ENCODE data around the gene ASXL2.
"Not testable (repeated sequence)": the region's sequence is repeated elsewhere in the genome, so short reads cannot be mapped to it uniquely, and the experiment has no call there.

Gene ASXL2

DNA sequence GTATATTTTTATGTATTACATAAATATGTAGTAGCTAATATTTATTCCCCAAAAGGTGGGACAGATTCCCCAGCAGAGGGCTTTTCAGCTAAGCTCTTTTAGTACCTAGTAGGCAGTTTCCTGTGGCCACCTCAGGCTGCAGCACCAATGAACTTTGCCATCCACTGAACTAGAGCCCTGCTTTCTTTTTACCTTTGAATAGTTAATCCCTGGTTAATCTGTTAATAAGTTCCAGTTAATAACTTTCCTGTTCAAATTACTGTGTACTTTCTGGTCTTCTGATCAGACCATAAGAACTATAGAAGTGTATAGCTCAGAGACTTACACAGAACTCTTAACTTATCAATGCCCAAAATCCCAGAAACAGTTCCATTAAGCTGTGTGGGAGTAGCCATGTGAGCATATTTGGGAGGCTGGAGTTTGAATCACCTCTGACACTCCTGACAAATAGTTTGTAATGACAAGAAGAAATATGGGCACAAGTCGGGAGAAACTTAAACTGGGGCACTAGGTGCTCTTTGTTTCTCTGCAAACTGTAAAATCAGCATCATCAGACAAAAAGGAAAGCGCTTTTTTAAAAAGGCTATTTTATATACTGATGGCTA lies 40.0 kb downstream of the ASXL2 start:
- in situ Hi-C loops (cut with HindIII; ENCODE audit: low sequenced_read_pairs) = no loop called here

DNA sequence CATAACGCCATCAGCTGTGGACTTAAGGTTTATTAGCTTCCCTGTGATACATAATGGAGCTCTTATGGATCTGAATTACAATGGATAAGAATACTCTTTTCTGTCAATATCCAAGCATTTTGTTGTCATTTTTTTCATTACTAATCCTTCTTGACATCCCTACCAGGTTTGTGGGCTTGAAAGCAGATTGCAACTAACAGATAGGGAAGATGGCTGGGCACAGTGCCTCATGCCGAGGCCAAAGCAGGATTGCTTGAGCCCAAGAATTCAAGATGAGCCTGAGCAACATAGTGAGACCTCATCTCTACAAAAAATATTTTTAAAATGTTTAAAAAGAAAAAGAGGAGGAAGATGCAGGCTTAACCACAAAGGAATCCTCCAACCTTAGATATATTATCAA lies 42.4 kb downstream of the ASXL2 start:
- in situ Hi-C loops (cut with HindIII; ENCODE audit: low sequenced_read_pairs) = no loop called here

DNA sequence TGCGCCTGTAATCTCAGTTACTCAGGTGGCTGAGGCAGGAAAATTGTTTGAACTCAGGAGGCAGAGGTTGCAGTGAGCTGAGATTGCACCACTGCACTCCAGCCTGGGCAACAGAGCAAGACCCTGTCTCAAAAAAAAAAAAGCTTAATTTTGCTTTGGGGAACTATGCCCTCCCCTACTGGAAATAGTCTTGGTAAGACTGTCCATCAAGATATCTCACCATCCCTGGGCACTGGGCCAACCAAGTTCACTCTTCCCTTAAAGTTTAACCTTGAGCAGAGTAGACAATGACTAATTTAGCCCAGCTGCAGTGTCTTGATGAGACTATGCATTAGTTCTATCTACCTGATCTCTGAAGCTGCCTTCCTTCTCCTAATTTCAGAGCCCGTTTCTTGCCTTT lies 44.7 kb downstream of the ASXL2 start:
- in situ Hi-C loops (cut with HindIII; ENCODE audit: low sequenced_read_pairs) = no loop called here

DNA sequence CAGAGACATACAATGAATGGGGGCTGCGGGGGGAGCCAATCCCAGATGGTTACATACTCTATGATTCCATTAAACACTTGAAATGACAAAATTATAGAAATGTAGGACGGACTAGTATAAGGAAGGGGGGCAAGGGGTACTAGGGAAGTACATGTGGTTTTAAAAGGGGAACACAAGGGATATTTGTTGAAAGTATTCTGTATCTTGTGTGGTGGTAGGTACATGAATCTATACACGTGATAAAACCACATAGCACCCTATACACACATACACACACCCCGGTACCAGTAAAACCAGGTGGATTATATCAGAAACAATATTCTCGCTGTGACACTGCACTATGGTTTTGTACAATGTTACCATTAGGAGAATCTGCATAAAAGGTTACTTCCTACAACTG lies 45.4 kb downstream of the ASXL2 start:
- in situ Hi-C loops (cut with HindIII; ENCODE audit: low sequenced_read_pairs) = no loop called here

DNA sequence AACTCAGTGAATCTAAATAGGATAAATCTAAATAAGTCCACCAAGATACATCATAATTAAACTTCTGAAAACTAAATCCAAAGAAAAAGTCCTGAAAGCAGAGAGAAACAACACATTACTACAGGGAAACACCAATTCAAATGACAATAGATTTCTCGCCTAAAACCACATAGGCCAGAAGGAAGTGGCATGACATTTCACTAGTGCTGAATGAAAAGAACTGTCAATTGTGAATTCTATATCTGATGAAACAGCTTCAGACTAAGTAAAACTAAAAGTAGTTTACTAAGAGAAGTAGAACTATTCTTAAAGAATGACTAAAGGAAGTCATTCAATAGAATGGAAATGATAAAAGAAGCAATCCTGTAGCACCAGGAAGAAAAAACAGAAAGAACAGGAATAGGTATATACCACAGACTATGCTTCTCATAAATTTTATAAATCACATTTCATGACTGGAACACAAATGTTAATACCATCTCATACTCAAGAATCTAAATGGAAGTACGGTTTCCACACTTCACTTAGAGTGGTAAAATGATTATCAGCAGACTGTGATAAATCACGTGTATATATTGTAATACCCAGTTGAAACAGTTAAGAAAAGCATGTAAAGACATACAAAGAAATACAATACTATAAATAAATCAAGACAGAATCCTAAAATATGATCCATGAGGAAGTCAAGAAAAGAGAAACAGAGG lies 46.4 kb downstream of the ASXL2 start:
- in situ Hi-C loops (cut with HindIII; ENCODE audit: low sequenced_read_pairs) = no loop called here

DNA sequence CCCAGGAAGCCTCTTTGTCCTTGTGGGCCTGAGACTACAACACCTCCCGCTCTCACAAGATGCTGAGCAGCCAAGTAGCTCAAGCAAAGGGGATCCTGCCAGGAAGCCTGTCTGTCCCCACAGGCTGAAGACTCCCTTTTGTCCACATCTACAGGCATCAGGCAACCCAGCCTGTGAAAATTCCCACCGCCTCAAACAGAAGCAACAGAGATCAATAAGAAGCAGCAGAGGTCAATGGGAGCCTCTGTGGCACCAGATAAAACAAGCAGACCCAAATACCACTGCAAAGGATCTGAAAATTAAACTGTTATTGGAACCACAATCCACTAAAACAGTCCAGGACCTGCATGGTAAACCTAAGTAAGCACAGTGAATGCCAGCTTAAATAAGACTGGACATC lies 48.5 kb downstream of the ASXL2 start:
- in situ Hi-C loops (cut with HindIII; ENCODE audit: low sequenced_read_pairs) = no loop called here

DNA sequence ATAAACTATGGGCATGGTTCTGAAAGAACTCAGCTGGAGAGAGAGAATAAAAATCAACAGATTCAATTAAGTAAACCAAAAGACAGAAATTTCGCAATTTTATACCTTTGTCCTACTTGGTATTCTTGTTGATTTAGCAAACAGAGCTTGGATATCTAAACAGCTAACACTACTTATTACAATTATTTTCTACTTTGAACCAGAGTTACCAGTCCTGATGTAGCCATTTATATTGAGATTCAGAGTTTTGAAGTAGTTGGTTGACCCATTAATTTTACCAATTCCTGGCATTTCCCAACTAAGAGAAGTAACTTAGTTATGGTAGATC lies 48.9 kb downstream of the ASXL2 start:
- in situ Hi-C loops (cut with HindIII; ENCODE audit: low sequenced_read_pairs) = no loop called here

DNA sequence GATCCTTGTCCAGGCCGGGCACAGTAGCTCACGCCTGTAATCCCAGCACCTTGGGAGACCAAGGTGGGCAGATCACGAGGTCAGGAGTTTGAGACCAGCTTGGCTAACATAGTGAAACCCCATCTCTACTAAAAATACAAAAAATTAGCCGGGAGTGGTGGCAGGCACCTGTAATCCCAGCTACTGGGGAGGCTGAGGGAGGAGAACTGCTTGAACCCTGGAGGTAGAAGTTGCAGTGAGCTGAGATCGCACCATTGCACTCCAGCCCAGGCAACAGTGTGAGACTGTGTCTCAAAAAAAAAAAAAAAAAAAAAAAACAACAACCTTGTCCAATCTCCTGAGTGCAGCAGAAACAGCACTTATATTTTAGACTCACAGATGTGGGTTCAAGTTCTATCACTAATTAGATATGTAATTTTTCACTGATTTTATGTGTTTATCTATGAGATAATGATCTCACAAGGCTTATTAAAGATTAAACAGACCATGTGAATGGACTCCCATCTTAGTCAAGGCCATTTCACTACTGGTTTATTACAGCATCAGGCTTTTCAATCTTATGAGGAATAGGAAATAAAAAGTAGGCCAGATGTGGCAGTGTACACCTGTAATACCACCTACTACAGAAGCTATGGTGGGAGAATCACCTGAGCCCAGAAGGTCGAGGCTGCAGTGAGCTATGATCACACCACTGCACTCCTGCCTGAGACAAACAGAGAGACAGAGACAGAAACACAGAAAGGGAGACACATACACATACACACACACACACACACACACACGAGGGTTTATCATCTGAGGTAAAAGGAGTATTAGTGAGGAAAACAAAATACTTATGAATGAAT lies 49.5 kb downstream of the ASXL2 start:
- in situ Hi-C loops (cut with HindIII; ENCODE audit: low sequenced_read_pairs) = not testable (repeated sequence)

DNA sequence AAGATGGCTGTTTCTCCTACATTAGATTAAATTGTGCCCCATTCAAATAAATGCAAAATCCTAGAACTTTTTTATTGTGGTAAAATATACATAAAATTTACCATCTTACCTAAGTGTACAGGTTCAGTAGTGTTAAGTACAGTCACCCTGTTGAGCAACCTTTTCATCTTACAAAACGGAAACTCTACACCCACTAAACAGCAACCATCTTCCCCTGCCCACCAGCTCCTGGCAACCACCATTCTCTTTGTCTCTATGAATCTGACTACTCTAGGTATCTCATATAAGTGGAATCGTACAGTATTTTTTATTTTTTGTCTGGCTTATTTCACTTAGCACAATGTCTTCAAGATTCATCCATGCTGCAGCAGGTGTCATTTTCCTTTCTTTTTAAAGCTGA lies 53.0 kb downstream of the ASXL2 start:
- in situ Hi-C loops (cut with HindIII; ENCODE audit: low sequenced_read_pairs) = no loop called here

DNA sequence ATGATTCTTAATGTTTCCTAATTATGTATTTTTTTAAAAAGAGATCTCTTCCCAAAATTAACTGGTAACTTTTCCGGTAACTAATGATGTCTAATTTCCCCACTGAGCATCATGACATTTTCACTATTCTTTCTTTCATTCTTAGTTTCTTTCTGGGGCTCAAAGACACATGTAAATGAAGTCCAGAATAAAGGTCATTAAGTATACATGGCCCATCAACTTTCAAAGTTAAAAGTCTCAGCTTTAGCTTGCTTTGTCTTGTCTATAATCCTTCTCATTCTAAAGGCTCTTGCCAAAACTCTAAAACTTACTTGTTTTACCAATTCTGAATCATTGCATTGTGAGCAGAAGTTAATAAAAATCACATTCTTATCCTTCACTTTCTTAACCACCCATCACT lies 53.6 kb downstream of the ASXL2 start:
- in situ Hi-C loops (cut with HindIII; ENCODE audit: low sequenced_read_pairs) = no loop called here

DNA sequence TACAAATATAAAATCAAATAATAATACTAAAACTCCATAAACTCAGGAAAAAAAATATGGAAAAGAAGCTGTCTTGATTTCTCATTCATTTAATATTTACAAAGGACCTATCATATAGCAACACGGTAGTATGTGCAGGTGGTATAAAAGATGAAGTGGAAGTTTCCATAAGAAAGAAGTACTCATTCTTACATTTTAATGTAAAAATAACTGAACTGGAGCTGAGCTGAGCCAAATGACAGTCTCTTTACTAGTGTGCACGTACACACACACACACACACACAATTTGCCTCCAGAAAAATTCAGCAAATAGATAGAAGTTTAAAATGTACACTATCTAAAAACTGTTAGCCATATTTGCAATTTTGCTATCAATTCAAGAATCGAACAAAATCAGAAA lies 54.1 kb downstream of the ASXL2 start:
- in situ Hi-C loops (cut with HindIII; ENCODE audit: low sequenced_read_pairs) = no loop called here

DNA sequence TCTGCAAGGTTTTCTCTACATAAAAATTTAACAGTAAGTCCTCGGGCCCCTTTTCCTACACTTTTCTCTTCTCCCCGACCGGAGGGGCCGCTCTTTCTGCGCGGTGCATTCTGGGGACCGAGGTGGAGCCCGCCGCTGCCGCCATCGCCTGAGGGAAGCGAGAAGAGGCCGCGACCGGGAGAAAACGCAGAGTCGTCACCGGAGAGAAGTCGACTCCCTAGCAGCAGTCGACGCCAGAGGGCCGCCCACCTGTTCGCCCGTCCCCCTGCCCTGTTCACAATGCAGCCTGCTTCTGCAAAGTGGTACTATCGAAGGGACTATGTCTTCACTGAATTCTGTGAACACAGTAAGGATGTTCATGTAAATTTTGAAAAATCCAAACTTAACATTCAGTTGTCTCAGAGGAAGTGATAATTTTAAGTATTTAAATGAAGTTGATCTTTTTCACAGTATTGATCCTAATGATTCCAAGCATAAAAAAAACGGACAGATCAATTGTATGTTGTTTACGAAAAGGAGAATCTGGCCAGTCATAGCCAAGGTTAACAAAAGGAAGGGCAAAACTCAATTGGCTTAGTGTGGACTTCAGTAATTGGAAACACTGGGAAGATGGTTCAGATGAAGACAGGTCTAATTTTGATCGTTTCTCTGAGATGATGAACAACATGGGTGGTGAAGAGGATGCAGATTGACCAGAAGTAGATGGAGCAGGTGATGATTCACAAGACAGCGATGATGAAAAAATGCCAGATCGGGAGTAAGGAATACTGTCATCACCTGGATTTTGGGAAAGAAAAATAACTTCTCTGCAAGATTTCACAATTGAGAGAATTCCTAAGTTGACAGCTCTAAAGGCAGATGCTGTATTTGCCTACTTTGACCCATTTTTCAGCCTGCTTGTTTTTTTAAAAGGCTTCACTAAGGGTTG lies 55.8 kb downstream of the ASXL2 start:
- in situ Hi-C loops (cut with HindIII; ENCODE audit: low sequenced_read_pairs) = no loop called here

DNA sequence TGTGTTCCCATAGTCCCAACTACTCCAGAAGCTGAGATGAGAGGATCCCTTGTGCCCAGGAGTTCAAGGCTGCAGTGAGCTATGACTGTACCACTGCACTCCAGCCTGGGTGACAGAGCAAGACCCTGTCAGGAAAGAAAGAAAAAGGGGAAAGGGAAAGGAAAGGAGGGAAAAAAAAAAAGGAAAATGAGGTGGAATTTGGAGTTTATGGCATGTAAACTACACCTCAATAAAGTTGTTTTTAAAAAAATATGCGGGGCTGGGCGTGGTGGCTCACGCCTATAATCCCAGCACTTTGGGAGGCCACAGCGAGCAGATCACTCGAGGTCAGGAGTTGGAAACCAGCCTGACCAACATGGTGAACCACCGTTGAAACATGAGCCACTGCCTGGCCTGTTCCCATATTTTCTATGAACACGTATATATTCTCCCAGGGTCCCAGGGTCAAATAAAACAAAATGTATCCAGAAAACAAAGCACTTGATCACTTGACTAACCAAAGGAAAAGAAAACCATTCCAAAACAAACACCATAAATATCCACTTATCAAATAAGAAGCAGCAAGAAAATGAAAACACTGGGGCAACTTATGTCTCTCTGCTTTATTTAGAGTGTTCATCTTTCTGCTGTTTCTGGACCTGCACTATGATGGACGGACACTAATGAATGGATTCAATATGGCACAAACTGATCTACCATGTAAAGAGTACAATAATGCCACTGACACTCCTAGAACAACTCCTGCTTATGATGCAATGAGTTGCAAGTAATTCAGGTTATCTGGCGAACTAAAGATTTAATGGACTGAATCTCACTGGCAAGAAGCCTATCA lies 56.8 kb downstream of the ASXL2 start:
- in situ Hi-C loops (cut with HindIII; ENCODE audit: low sequenced_read_pairs) = no loop called here

DNA sequence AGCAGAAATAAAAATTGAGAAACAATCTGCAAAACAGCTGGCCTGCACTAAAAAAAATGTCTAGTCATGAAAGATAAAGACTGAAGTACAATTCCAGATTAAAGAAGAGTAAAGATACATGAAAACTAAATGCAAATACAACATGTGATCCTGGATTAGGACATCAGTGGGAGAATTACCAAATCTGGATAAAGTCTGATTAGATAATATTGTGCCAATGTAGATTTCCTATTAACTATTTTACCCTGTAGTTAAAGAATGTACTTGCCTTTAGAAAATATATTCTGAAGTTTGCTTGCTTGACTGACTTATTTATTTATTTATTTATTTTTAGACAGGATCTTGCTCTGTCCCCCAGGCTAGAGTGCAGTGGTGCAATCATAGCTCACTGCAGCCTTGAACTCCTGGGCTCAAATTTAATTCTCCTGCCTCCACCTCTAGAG lies 58.7 kb downstream of the ASXL2 start:
- in situ Hi-C loops (cut with HindIII; ENCODE audit: low sequenced_read_pairs) = no loop called here

DNA sequence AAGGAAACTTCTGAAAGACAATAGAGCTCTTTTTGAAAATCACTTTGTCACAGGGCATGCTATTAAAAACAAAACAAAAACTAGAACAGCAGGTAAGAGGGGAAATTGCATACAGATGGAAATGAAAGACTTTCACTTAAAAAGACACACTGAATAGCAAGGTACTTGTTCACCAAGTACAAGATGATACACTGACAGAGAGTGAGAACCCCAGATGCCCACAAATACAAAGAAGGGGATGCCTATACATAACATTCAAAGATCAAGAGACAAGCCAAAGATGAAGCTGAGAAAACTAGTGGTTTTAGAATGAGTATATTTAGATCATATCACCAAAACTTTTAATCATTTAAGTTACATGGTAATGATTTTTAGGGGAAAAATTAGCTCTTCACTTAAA lies 60.7 kb downstream of the ASXL2 start:
- in situ Hi-C loops (cut with HindIII; ENCODE audit: low sequenced_read_pairs) = no loop called here

DNA sequence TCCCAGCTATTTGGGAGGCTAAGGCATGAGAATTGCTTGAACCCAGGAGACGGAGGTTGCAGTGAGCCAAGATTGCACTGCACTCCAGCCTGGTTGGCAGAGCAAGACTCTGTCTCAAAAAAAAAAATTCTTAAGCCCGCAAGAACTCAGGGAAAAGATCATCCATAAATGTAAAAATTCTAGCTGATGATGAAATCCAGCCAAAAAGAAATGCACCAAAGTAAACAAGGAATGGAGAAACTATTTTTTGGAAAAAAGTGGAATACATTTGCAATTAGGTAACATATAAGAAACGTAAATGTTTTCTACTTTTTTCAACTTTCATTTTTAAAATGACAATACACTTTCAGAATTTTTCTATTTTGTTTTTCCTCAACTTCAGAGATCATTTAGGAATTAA lies 61.3 kb downstream of the ASXL2 start:
- in situ Hi-C loops (cut with HindIII; ENCODE audit: low sequenced_read_pairs) = no loop called here

DNA sequence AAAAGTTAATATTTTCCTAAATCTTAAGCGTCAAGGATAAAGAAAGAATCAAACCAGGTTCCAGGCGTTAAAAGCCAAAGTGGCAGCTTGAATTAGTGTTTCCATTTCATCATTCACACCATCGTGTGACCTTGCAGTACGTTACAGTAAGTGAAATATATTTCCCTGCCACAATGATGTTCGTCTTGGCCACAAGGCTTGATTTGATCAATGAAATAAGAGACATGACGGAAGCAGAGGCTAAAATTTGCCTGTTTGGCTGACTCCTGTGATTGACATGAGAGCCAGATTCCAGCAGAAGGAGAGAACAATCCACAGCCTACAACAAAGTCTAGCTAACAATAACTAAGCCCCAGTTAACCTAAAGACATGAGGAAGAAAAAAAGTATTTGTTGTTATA lies 62.0 kb downstream of the ASXL2 start:
- in situ Hi-C loops (cut with HindIII; ENCODE audit: low sequenced_read_pairs) = no loop called here

DNA sequence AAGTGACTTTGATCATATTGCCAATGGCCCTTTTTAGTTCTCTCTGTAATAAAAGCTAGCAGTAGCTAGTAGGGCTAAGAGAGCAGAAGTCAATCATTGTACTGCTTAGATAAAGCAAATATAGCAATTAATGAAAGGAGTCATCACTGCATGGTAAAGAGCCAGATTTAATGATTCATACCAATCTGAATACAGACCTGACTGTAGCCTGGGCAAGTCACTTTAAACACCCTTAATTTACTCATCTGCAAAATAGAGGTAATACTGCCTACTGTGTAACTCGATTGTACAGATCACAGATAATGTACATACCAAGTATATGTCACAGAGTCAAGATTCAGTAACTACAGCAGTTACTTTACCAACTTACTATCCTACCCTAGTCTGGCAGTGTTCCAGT lies 63.6 kb downstream of the ASXL2 start:
- in situ Hi-C loops (cut with HindIII; ENCODE audit: low sequenced_read_pairs) = no loop called here

DNA sequence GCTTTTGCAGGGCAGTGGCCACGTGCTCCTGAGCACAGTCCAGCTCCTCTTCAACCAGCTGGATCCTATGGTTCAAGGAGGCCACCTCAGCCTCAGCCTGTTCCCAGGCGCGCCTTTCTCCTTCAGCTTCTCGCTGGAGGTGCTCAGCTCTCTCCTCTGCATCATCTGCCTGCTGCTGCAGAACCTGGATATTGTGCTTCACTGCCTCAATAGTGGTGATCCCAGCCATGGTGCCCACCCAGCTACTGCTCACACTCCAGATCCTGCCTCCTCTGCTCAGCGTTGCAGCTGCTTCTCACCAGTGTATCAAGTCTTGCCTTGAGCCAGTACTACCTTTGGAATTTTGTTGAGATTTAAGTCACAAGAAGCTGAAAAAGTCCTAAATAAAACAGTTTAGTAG lies 67.9 kb downstream of the ASXL2 start:
- in situ Hi-C loops (cut with HindIII; ENCODE audit: low sequenced_read_pairs) = no loop called here

DNA sequence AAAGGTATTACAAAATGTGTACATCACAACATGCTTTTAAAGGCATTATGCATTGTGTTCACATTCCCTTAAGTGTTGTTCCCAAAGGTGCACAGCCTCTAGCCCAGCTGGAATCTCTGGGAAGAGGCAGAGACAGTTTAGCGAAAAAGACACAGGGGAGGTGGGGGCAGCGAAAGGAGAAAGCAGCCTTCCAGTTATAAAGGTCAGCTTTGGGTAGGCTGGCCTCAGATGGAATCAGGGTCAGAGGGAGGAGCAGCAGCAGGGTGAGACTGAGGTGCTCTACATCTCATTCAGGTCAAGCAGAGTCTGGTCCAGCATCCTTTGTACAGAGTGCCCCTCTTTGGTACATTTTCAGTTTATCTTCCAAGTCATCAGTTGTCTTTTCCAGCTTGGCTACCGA lies 68.6 kb downstream of the ASXL2 start:
- in situ Hi-C loops (cut with HindIII; ENCODE audit: low sequenced_read_pairs) = no loop called here

All from DLD1 (cell line).